Smooth muscle cell (in vitro differentiated cells): Measurements from ENCODE around the gene UBE2Q2. TPM values are rescaled to one million over a fixed set of nuclear protein-coding genes. Genes with fewer than 3 reads are reported as not detected.

Experiments used
- DNase-seq: peaks from one replicate; lab custom pipeline; 2025; ENCODE audit not compliant: unreplicated experiment; lab: John Stamatoyannopoulos, UW
- H2AFZ ChIP-seq: fragments of 200-600 bp; sonication (generic); 2 replicates; pipeline ENCODE4 v1.6.0; 2016; ENCODE audit warnings: antibody characterized with exemption, low read depth, mild to moderate bottlenecking
- H3F3A ChIP-seq: fragments of 200-600 bp; sonication (generic); 2 replicates; pipeline ENCODE4 v1.6.0; 2017; ENCODE audit warnings: antibody characterized with exemption, low read depth
- H3K27ac ChIP-seq: fragments of 200-600 bp; sonication (generic); 2 replicates; pipeline ENCODE4 v1.5.1; 2016; ENCODE audit warnings: low read depth, mild to moderate bottlenecking
- H3K27me3 ChIP-seq: fragments of 200-600 bp; sonication (generic); 2 replicates; pipeline ENCODE4 v1.6.1; 2016; ENCODE audit warnings: low read depth, mild to moderate bottlenecking
- H3K36me3 ChIP-seq: fragments of 200-600 bp; sonication (generic); 2 replicates; pipeline ENCODE4 v1.5.1; 2016; ENCODE audit warnings: low read depth
- H3K4me1 ChIP-seq: fragments of 200-600 bp; sonication (generic); 2 replicates; pipeline ENCODE4 v1.5.1; 2016; ENCODE audit warnings: low read depth
- H3K4me2 ChIP-seq: fragments of 200-600 bp; sonication (generic); 2 replicates; pipeline ENCODE4 v1.6.0; 2016; ENCODE audit warnings: mild to moderate bottlenecking
- H3K4me3 ChIP-seq: fragments of 200-600 bp; sonication (generic); 2 replicates; pipeline ENCODE4 v1.5.1; 2016; ENCODE audit warnings: mild to moderate bottlenecking
- H3K79me2 ChIP-seq: fragments of 200-600 bp; sonication (generic); 2 replicates; pipeline ENCODE4 v1.6.0; 2016; ENCODE audit warnings: low read depth, mild to moderate bottlenecking
- H3K9ac ChIP-seq: fragments of 200-600 bp; sonication (generic); 2 replicates; pipeline ENCODE4 v1.6.0; 2016; ENCODE audit warnings: low read depth
- H3K9me3 ChIP-seq: fragments of 200-600 bp; sonication (generic); replicated peaks from 2 replicates; pipeline ENCODE4 v1.5.1; 2016; ENCODE audit warnings: low read depth
- H4K20me1 ChIP-seq: fragments of 200-600 bp; sonication (generic); 2 replicates; pipeline ENCODE4 v1.6.0; 2016; ENCODE audit warnings: low read depth
- WGBS: methylation state at CpG from one replicate; pipeline ENCODE4 v1.1.7; 2016; ENCODE audit warnings: low lambda C conversion rate; 5-methylcytosine and 5-hydroxymethylcytosine counted together
- polyA plus RNA-seq: library from polyadenylated mRNA; unstranded; fragments of >200 nt; fragmentation: Nextera tagmentation; extraction: Ambion mirVana; gene quantifications from 2 replicates; pipeline ENCODE4 v1.2.1, GENCODE V29; 2016
- total RNA-seq: library from RNA; depleted of rRNA; stranded (reverse); fragments of >200 nt; gene quantifications from 2 replicates; pipeline ENCODE4 v1.2.3, GENCODE V29; 2014
- TF ChIP-seq, protein P1 (sequence below): fragments of 200-600 bp; sonication (generic); IDR thresholded peaks from 2 replicates; pipeline ENCODE4 v1.5.1; 2017; ENCODE audit warnings: borderline replicate concordance, mild to moderate bottlenecking, antibody characterized with exemption; ENCODE audit not compliant: insufficient read depth, poor library complexity, severe bottlenecking

UBE2Q2 gene
- total and polyA plus RNA-seq, 2 experiments from 2014 or later: 32.6 to 44.7 TPM

DNA sequence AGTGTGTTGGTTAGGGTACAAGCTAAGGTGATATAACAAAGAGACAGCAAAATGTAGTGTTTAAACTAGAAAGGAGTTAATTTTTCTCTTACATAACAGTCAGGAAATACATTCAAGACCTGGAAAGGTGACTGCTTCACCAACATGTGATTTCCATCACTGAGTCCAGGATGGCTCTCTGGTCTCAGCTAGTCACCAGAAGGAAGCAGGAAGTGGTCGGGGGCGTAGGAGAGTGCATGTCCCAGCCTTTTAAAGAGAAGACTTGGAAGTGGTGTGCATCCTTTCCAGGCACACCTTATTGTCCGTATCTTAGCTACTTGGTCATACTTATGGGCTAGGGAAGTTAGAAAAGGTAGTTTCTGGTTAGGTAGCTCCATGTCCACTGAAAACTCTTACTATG is 11.1 kb upstream of the UBE2Q2 start:
- Histone ChIP-seq H3K79me2 (no peaks in the 10 kb centered on the region), H3K9me3 (no peaks in the 10 kb centered on the region), H3K36me3 (no peaks in the 10 kb centered on the region), H3K4me3 (no peak overlapping the region), H4K20me1 (no peaks in the 10 kb centered on the region), H3K27ac (no peak overlapping the region), H3K4me1 (peaks cover 39% of the 10 kb centered on the region), H3K27me3 (no peaks in the 10 kb centered on the region), H3K9ac (no peak overlapping the region), H2AFZ (no peak overlapping the region), H3F3A (peaks cover 7% of the 10 kb centered on the region), H3K4me2 (no peak overlapping the region)
- DNase-seq: no peak
- WGBS: 89% methylated on average over 3 of the region's 3 CpGs
- TF ChIP-seq, protein P1, sequence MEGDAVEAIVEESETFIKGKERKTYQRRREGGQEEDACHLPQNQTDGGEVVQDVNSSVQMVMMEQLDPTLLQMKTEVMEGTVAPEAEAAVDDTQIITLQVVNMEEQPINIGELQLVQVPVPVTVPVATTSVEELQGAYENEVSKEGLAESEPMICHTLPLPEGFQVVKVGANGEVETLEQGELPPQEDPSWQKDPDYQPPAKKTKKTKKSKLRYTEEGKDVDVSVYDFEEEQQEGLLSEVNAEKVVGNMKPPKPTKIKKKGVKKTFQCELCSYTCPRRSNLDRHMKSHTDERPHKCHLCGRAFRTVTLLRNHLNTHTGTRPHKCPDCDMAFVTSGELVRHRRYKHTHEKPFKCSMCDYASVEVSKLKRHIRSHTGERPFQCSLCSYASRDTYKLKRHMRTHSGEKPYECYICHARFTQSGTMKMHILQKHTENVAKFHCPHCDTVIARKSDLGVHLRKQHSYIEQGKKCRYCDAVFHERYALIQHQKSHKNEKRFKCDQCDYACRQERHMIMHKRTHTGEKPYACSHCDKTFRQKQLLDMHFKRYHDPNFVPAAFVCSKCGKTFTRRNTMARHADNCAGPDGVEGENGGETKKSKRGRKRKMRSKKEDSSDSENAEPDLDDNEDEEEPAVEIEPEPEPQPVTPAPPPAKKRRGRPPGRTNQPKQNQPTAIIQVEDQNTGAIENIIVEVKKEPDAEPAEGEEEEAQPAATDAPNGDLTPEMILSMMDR: no peak

DNA sequence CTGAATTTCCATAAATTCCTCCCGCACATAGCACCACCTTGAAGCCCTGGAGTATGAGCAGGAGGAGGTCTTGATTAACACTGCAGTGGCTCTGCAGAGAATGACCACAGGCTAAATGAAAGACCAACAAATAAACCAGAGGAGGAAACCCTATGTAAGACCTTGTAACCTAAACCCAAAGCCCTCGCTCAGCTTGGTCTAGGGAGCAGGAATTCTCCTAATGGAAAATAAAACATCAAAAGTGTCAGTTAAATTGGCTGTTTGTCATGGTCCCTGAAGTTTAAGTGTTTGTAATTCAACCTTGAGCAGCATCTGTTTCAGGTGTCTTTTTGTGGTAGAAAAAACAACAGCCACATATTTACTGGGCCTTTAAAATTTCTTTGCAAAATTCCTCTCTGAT is 9.2 kb upstream of the UBE2Q2 start:
- no peaks in the 10 kb centered on the region for H3K79me2 ChIP-seq
- H3K9ac ChIP-seq: no peak overlapping the region
- no peak overlapping the region for H3K27ac ChIP-seq
- peaks cover 14% of the 10 kb centered on the region for H3F3A ChIP-seq
- no peak overlapping the region for H3K4me3 ChIP-seq
- no peak overlapping the region for H3K4me2 ChIP-seq
- TF ChIP-seq, protein P1: no peak
- DNase-seq: no peak
- H3K27me3 ChIP-seq: no peaks in the 10 kb centered on the region
- peaks cover 39% of the 10 kb centered on the region for H3K4me1 ChIP-seq
- WGBS: 95% methylated on average over 2 of the region's 2 CpGs
- H4K20me1 ChIP-seq: no peaks in the 10 kb centered on the region
- H3K9me3 ChIP-seq: no peaks in the 10 kb centered on the region
- no peak overlapping the region for H2AFZ ChIP-seq
- no peaks in the 10 kb centered on the region for H3K36me3 ChIP-seq

DNA sequence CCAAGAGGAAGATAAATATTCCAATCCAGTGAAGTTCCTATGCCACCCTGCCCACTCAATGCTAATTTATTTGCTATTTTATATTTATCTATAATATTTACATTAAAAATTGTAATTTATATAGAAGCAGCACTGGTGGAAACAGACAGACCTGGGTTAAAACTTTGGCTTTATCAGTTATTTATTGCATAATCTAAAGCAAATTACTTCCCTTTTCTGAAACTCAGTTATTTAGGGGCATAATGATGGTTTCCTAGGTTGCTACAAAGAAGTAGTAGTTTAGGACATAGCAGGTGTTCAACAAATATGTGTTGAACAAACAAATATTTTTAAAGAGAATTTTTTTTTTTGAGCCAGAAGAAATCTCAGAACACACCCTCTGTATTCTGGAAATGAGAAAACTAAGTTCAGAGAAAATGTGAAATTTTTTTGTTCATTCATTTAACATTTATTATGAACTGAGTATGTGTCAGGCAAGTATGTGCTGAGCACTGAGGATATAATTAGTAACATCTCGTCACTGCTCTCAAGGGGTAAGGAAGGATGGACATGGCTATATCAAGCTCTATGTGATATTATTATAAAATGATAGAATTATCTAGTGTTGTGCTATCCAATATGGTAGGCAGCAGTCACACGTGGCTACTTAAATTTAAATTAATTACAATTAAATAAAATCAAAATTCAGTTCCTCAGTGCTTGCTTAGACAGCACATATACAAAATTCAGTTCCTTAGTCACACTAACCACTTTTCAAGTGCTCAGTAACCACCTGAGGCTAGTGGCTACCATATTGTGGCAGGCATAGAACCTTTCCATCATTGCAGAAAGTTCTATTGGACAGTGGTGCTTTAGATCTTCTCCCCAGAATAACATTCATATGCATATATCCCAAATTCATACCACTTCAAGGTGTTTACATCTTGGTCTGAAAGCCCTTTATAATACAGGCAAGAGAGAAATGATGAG is 7.0 kb upstream of the UBE2Q2 start:
- H3K4me1 ChIP-seq: peaks cover 30% of the 10 kb centered on the region
- H3K79me2 ChIP-seq: no peaks in the 10 kb centered on the region
- H3K27me3 ChIP-seq: no peaks in the 10 kb centered on the region
- H3K4me3 ChIP-seq: no peak overlapping the region
- peak overlapping the region; percentile 49 for H2AFZ ChIP-seq
- no peaks in the 10 kb centered on the region for H4K20me1 ChIP-seq
- peak overlapping the region; percentile 44 for H3K9ac ChIP-seq
- TF ChIP-seq, protein P1: no peak
- H3K36me3 ChIP-seq: no peaks in the 10 kb centered on the region
- H3K9me3 ChIP-seq: no peaks in the 10 kb centered on the region
- 70% methylated on average over 2 of the region's 2 CpGs for WGBS
- H3K27ac ChIP-seq: peak overlapping the region; percentile 74
- H3K4me2 ChIP-seq: peak overlapping the region; percentile 43
- no peak for DNase-seq
- H3F3A ChIP-seq: peaks cover 20% of the 10 kb centered on the region
